Lung (tissue), 5 donors: ENCODE results near the gene KCNE1. TPM values are rescaled to one million over a fixed set of nuclear protein-coding genes. Genes with fewer than 3 reads are reported as not detected.

Source experiments
- polyA plus RNA-seq, 2 donors: library from polyadenylated mRNA; stranded (reverse); fragments of 200-250 nt; gene quantifications; one replicate each; pipeline ENCODE4 v1.2.1, GENCODE V29; 2013
- small RNA-seq: library from RNA; depleted of rRNA; stranded (forward); fragments of <200 nt; gene quantifications from one replicate; pipeline ENCODE3, GENCODE V24; 2014; ENCODE audit warnings: low replicate concordance
- total RNA-seq, 2 donors: library from RNA; depleted of rRNA in 1 of 2; stranded (reverse); fragments of >200 nt in 1 of 2; gene quantifications; one replicate each; pipeline ENCODE4 v1.2.1, GENCODE V29; 2014 to 2021
- donor health status: Bipolar disorder and iron deficiency.
- donor health status: healthy.
- donor health status: DM: yes; HTN: yes; CAD: no.

Gene KCNE1
- total and polyA plus RNA-seq, 4 donors: 5.0 to 29.5 (median 14.9) TPM

Small RNA genes within 50 kb of the gene (small RNA-seq; reads per million reads assigned to genes)
- not detected for gene RF00614

Other genes starting within 250 kb of the KCNE1 start
- under 1 TPM in 1 of 2 donors, not detected in 1; 0.65 TPM for gene KCNE2, start 148.2 kb downstream of the KCNE1 start, total RNA-seq
- gene KCNE2, start 148.2 kb downstream of the KCNE1 start, polyA plus RNA-seq: under 1 TPM in 1 of 2 donors, not detected in 1; 0.31 TPM
- 1 to 10 TPM; 3.5 to 8.0 TPM for gene SMIM11, start 136.7 kb downstream of the KCNE1 start, total RNA-seq
- gene SMIM11, start 136.7 kb downstream of the KCNE1 start, polyA plus RNA-seq: 1 to 10 TPM; 5.9 to 7.3 TPM
- gene SMIM34, start 88.3 kb downstream of the KCNE1 start, total RNA-seq: 1 to 10 TPM in 1 of 2 donors, under 1 TPM in 1; 0.57 to 1.3 TPM
- gene SMIM34, start 88.3 kb downstream of the KCNE1 start, polyA plus RNA-seq: under 1 TPM; 0.49 TPM
- gene RCAN1, start 102.9 kb upstream of the KCNE1 start, total RNA-seq: 10 to 100 TPM; 29.3 to 32.8 TPM
- gene RCAN1, start 102.9 kb upstream of the KCNE1 start, polyA plus RNA-seq: 10 to 100 TPM; 12.2 to 30.3 TPM
- gene CLIC6, start 156.8 kb upstream of the KCNE1 start, total RNA-seq: 10 to 100 TPM; 35.4 to 63.9 TPM
- 10 to 100 TPM; 15.1 to 25.9 TPM for gene CLIC6, start 156.8 kb upstream of the KCNE1 start, polyA plus RNA-seq